CD4-positive, alpha-beta T cell treated with Interleukin-4 for 4 hours (primary cell): ENCODE results near the gene IFI30.
A peak's percentile ranks its signal among the peaks of the same experiment; 100 is the strongest.
"Not testable (repeated sequence)": the region's sequence is repeated elsewhere in the genome, so short reads cannot be mapped to it uniquely, and the experiment has no call there.

ENCODE experiments used
- DNase-seq: peaks from one replicate; pipeline ENCODE4 v3.0.0-alpha.2; 2020

The IFI30 gene

GRCh38 chr19:18203863-18204393, 30.3 kb downstream of the IFI30 start, which contains the start of gene RAB3A:
Gene RAB3A (minus strand): TSS chr19:18204042. CDS start chr19:18202740, 1,302 bp downstream.
- peak; percentile 99 for DNase-seq

GRCh38 chr19:18204394-18205199, 31.0 kb downstream of the IFI30 start:
- no peak for DNase-seq

GRCh38 chr19:18205200-18205892, 31.7 kb downstream of the IFI30 start:
- DNase-seq, result peak; percentile 45

- no peak for DNase-seq
These were observed 32.4 kb downstream of the IFI30 start for GRCh38 chr19:18206018-18206417.

- DNase-seq, result peak; percentile 27
These were observed 34.7 kb downstream of the IFI30 start for GRCh38 chr19:18208098-18208951.

GRCh38 chr19:18209912-18210311, 36.3 kb downstream of the IFI30 start:
- DNase-seq, result not testable (repeated sequence)

- no peak for DNase-seq
These were observed 38.1 kb downstream of the IFI30 start for GRCh38 chr19:18211683-18212082.

- no peak for DNase-seq
These were observed 41.3 kb downstream of the IFI30 start for GRCh38 chr19:18214779-18215433.

GRCh38 chr19:18216789-18217188, 43.2 kb downstream of the IFI30 start:
- no peak for DNase-seq

GRCh38 chr19:18218159-18218558, 44.5 kb downstream of the IFI30 start:
- DNase-seq, result no peak

GRCh38 chr19:18218600-18218999, 45.0 kb downstream of the IFI30 start:
- no peak for DNase-seq

GRCh38 chr19:18219911-18220631, 46.5 kb downstream of the IFI30 start:
- no peak for DNase-seq

- no peak for DNase-seq
These were observed 47.1 kb downstream of the IFI30 start for GRCh38 chr19:18220632-18221275.

- no peak for DNase-seq
These were observed 48.5 kb downstream of the IFI30 start for GRCh38 chr19:18221815-18222725.

GRCh38 chr19:18223860-18224524, 50.4 kb downstream of the IFI30 start:
- no peak for DNase-seq

- peak; percentile 83 for DNase-seq
These were observed 51.1 kb downstream of the IFI30 start for GRCh38 chr19:18224525-18225354.

- DNase-seq, result no peak
These were observed 51.7 kb downstream of the IFI30 start for GRCh38 chr19:18225355-18225701.

GRCh38 chr19:18225702-18226468, 52.3 kb downstream of the IFI30 start, which contains the start of gene PDE4C:
Gene PDE4C (minus strand): TSS chr19:18226438. CDS start chr19:18226415, 23 bp downstream.
- no peak for DNase-seq
